Measurements from ENCODE around the gene C16orf95.

C16orf95 gene

DNA sequence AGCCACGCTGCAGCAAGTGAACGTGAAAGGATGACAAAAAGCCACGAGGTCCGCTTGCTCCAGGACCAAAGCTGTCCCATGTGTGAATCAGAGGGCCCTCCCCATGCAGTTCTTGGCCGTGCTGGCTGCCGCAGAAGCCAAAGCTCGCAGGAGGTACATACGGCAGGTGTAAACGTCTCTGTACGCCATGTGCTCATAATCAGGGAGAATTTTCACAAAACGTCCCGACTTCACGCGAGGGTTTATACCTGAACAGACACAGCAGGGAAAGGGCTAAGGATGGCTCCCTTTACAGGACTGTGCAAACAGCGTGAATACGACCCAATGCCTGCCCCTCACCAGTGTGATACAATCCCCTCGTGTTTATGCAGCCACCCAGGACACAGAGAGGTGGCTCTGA lies 41.1 kb upstream of the C16orf95 start:
- FAIRE-seq = no peak

DNA sequence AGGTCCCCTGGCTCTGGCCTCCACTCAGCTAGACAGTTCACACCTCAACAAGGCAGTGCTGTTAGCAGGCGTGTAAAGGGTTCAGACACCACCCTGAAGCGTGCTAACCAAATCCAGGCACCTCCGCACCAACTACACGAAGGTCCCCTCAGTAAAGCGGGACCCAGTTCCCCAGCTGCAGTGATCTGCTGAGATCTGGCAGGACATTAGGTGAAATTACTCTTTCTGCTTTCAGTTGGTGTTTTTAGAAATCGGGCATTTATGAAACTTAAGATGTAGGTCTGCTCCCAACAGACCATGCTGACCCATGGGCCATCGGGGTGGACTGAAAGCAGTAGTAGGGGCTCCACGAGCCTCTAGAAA lies 39.3 kb upstream of the C16orf95 start:
- no peak for TF ChIP-seq TAF1 (IDR thresholded peaks at IDR 0.05; ENCODE audit: borderline replicate concordance, low read depth, low read length)
- TF ChIP-seq POLR2A (IDR thresholded peaks at IDR 0.05; ENCODE audit: low read depth, low read length) = no peak
- no peak for TF ChIP-seq POLR2AphosphoS5 (IDR thresholded peaks at IDR 0.05; ENCODE audit: low read depth, low read length)
- FAIRE-seq = no peak
- no peak for DNase-seq (ENCODE audit: insufficient read length)

More for the DNA sequence above, 41.1 kb upstream of the C16orf95 start:
- TF ChIP-seq POLR2AphosphoS5 (IDR thresholded peaks at IDR 0.05; ENCODE audit: low read depth, low read length) (no peak), POLR2A (IDR thresholded peaks at IDR 0.05; ENCODE audit: low read depth, low read length) (no peak), TAF1 (IDR thresholded peaks at IDR 0.05; ENCODE audit: borderline replicate concordance, low read depth, low read length) (no peak)
- no peak for DNase-seq (ENCODE audit: insufficient read length)

DNA sequence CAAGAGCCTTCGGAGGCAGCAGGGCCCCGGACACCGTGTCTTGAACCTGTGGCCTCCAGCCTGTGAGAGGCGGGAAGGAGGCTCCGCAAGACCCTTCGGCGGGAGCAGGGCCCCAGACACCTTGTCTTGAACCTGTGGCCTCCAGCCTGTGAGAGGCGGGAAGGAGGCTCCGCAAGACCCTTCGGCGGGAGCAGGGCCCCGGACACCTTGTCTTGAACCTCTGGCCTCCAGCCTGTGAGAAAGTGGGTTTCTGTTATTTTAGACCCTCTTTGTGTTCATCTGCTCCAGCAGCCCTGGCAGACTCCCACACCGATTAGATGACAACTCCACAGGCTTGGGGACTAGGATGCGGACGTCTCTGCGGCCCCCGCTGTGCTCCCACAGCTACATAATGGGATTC lies 36.4 kb upstream of the C16orf95 start:
- FAIRE-seq (no peak), DNase-seq (ENCODE audit: insufficient read length) (no peak)
- TF ChIP-seq POLR2AphosphoS5 (IDR thresholded peaks at IDR 0.05; ENCODE audit: low read depth, low read length) = no peak
- no peak for TF ChIP-seq TAF1 (IDR thresholded peaks at IDR 0.05; ENCODE audit: borderline replicate concordance, low read depth, low read length)
- no peak for TF ChIP-seq POLR2A (IDR thresholded peaks at IDR 0.05; ENCODE audit: low read depth, low read length)

DNA sequence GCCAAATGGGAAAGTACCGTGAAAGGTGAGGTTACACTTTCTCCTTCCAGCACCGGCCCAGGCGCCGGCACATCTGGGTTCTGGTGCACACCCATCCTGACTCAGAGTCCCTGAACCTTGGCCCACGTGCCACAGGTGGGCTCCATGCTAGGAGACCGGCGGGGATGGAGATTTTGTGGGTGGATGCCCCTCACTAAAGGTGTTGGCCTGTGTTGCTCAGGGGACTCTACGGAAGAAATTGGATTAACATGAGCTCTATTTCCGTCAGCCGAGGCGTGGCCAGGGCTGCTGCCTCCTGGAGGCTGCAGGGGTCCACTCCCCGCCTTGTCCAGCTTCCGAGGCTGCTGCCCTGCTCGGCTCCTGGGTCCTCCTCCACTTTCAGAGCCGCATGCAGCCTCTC lies 35.6 kb upstream of the C16orf95 start:
- TF ChIP-seq TAF1 (IDR thresholded peaks at IDR 0.05; ENCODE audit: borderline replicate concordance, low read depth, low read length) = no peak
- TF ChIP-seq POLR2AphosphoS5 (IDR thresholded peaks at IDR 0.05; ENCODE audit: low read depth, low read length) = no peak
- TF ChIP-seq POLR2A (IDR thresholded peaks at IDR 0.05; ENCODE audit: low read depth, low read length) = no peak
- FAIRE-seq = no peak

DNA sequence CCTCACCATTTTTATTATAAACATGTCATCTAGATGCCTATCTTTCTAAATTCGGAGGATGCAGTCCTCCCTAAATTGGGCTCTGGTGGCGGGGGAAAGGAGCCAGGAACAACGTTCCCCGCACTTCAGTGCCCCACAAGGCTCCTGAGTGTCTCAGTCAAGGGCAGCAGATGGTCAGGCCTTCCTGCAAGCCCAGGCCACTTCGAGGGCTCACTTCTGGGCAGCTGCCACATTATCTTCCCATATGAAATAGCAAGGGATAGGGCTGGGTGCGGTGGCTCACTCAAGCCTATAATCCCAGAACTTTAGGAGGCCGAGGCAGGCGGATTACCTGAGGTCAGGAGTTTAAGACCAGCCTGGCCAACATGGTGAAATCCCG lies 34.1 kb upstream of the C16orf95 start:
- no peak for DNase-seq (ENCODE audit: insufficient read length)
- no peak for TF ChIP-seq TAF1 (IDR thresholded peaks at IDR 0.05; ENCODE audit: borderline replicate concordance, low read depth, low read length)
- TF ChIP-seq POLR2A (IDR thresholded peaks at IDR 0.05; ENCODE audit: low read depth, low read length) = no peak
- no peak for TF ChIP-seq POLR2AphosphoS5 (IDR thresholded peaks at IDR 0.05; ENCODE audit: low read depth, low read length)
- FAIRE-seq = no peak

More for the DNA sequence above, 35.6 kb upstream of the C16orf95 start:
- DNase-seq (ENCODE audit: insufficient read length) = no peak

DNA sequence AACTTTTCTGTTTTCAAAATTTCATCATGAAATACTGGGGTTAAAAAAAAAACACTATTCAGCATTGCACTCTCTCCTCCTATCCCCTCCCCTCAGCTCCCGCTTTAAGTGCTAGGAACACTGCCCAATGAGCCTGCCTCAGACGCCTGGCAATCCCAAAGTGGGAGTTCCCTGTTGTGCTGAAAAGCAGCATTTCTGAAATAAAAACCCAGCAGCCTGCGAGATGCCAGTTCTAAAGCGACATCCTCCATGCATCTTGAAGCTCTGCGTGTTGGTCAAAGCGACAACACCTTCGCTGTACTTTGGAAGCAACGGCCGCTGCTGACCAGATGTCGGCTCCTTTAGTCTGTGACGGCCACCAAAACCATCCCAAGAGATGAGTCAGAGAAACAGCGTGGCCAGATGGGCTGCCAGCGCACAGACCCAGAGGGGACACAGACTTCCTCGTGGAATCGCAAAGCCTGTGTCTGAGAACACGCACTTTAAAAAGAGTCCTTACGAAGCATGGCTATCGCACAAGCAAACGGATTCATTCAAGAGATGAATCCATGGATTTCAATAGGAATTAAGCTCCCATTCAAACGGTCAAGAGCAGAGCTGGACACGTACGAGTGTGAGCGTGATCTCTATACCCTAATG lies 33.6 kb upstream of the C16orf95 start:
- FAIRE-seq (no peak), DNase-seq (ENCODE audit: insufficient read length) (no peak)
- TF ChIP-seq TAF1 (IDR thresholded peaks at IDR 0.05; ENCODE audit: borderline replicate concordance, low read depth, low read length) (no peak), POLR2A (IDR thresholded peaks at IDR 0.05; ENCODE audit: low read depth, low read length) (no peak), POLR2AphosphoS5 (IDR thresholded peaks at IDR 0.05; ENCODE audit: low read depth, low read length) (no peak)

DNA sequence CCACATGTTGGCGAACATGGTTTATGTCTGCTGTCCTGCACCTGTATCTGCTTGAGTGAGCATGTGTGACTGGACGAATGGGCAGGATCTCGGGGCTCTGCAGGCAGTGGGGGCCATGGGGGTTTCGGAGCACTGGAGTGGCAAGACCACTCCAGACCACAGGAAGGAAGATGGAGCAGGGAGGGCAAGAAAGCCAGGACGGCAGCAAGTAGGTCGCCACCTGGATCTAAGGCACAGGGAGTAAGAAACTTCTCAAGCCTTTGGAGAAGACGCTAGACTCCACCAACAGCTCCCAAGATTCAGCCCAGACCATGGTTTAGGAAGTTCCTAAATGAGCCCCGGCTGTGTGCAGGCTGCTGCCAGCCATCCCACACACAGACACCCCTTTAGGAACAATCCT lies 32.8 kb upstream of the C16orf95 start:
- FAIRE-seq (no peak), DNase-seq (ENCODE audit: insufficient read length) (no peak)
- TF ChIP-seq POLR2A (IDR thresholded peaks at IDR 0.05; ENCODE audit: low read depth, low read length) (no peak), POLR2AphosphoS5 (IDR thresholded peaks at IDR 0.05; ENCODE audit: low read depth, low read length) (no peak), TAF1 (IDR thresholded peaks at IDR 0.05; ENCODE audit: borderline replicate concordance, low read depth, low read length) (no peak)

DNA sequence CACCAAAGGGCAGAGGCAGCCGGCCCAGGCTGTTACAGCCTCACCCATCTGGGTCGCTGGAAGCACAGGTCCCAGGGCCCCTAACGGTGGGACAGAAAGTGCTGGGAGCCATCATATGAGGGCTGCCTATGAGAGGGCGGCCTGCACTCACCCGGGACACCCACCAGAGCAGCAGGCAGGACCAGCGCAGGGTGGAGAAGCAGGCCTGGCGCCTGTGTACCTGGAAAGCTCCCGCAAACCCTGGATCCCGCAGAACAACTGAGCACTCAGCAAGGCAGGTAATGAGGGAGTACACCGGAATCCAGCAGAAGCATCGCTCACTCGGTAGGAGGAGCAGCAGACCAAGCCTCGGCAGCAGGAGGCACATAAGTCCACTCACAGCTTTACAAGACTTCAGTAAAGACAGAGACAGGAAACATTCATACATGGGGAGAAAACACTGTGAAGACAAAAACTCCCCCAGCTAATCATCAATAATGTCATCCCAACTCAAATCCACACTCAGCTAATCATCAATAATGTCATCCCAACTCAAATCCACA lies 31.5 kb upstream of the C16orf95 start:
- FAIRE-seq = no peak
- DNase-seq (ENCODE audit: insufficient read length) = no peak
- no peak for TF ChIP-seq POLR2A (IDR thresholded peaks at IDR 0.05; ENCODE audit: low read depth, low read length)
- TF ChIP-seq TAF1 (IDR thresholded peaks at IDR 0.05; ENCODE audit: borderline replicate concordance, low read depth, low read length) = no peak
- no peak for TF ChIP-seq POLR2AphosphoS5 (IDR thresholded peaks at IDR 0.05; ENCODE audit: low read depth, low read length)

DNA sequence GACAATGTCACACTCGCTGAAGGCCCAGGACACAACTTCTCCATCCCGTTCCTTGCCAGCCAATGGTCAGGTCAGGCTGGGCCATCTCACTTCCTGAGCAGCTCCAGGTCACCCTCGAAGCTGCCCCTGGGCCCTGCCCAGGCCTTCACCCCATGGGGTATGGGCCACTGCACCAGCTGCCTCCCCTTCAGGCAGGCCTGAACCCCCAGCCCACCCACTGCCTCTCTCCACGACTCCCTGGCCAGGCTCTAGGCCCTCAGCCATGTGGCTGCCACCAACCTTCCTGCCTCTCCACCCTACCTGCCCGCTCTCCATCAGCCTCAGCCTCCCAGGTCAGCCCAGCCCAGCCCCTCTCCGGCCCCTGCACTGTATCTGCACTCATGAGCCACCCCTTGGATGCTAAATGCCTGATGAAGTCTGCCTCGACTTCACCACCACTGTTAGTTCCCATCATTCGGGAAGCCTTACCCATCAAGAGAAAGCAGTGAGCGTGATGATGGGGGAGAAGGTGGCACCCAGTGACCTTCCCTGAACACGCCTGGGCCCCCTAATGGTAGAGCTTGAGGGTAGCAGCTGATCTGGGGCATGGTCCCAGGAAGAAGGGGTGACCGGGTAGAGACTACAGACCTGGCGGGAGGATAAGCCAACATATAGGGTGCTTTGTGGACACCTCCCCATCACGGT lies 30.9 kb upstream of the C16orf95 start:
- DNase-seq (ENCODE audit: insufficient read length) (no peak), FAIRE-seq (no peak)
- TF ChIP-seq POLR2AphosphoS5 (IDR thresholded peaks at IDR 0.05; ENCODE audit: low read depth, low read length) (no peak), POLR2A (IDR thresholded peaks at IDR 0.05; ENCODE audit: low read depth, low read length) (no peak)

DNA sequence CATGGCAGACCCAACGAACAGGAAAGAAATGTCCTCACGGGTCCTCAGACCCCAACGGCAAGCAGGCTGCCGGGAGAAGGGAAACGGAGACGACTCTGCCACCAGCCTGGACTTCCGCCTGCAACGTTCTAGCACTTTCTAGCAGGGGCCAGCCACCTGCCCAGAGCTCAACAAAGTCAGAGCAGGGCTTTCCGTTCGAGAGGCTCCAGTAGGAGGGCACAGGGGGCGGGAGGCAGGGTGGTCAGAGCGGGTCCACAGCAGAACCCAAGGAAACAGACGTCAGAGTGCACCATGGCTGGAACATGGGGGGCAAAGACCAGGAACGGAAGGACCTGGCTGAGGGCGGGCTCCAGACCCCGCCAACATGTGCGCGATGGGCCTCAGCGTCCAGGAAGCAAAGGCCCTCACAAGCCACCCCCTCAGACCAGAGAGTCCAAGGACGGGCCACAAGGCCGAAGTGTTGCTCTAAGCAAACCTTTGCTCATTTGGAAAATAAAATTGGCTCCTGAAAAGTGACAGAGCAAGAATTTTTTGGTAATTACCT lies 29.4 kb upstream of the C16orf95 start:
- TF ChIP-seq TAF1 (IDR thresholded peaks at IDR 0.05; ENCODE audit: borderline replicate concordance, low read depth, low read length) = no peak
- TF ChIP-seq POLR2AphosphoS5 (IDR thresholded peaks at IDR 0.05; ENCODE audit: low read depth, low read length) = no peak
- TF ChIP-seq POLR2A (IDR thresholded peaks at IDR 0.05; ENCODE audit: low read depth, low read length) = no peak
- no peak for FAIRE-seq
- DNase-seq (ENCODE audit: insufficient read length) = no peak

DNA sequence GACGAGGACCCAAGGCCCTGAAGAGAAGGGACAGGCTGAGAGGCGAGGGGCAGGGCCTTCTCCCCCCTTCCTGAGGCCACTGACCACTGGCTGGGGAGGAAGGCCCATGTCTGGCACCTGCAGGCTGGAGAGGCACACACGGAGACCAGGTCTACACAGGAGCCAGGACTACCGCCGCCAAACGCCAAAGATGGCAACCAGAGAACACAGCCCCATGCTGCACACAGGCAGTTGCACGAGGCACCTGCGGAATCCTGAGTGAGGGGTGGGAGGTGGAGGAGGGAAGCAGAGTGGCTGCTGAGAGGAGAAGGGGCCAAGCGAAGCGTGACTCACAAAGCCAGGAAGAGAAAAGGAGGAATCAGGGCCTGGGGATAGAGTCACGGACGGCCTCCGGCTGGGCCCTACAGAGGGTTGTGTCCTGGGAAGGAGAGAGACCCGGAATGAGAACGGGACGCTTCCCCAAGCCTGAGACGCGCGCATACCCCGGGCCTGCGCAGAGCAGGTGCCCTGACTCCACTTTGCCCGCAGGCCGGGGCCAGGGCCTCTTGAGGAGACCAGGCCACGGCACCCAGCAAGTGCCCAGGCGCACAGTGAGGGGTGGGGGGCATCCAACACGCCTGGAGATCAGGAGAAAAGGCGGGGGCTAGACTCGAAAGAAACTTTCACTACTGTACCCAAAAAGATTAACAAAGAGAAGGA lies 28.7 kb upstream of the C16orf95 start:
- DNase-seq (ENCODE audit: insufficient read length) (no peak), FAIRE-seq (no peak)
- TF ChIP-seq POLR2AphosphoS5 (IDR thresholded peaks at IDR 0.05; ENCODE audit: low read depth, low read length) (no peak), TAF1 (IDR thresholded peaks at IDR 0.05; ENCODE audit: borderline replicate concordance, low read depth, low read length) (no peak), POLR2A (IDR thresholded peaks at IDR 0.05; ENCODE audit: low read depth, low read length) (no peak)

All from GM12892 (cell line).